Bone marrow (tissue), 2 donors: ENCODE results near the gene ERICH6.
"Not testable (repeated sequence)": the region's sequence is repeated elsewhere in the genome, so short reads cannot be mapped to it uniquely, and the experiment has no call there.

ENCODE experiments used
- DNase-seq, 2 donors: peaks; one replicate each; lab custom pipeline; 2025; lab: John Stamatoyannopoulos, UW

Gene ERICH6

DNA sequence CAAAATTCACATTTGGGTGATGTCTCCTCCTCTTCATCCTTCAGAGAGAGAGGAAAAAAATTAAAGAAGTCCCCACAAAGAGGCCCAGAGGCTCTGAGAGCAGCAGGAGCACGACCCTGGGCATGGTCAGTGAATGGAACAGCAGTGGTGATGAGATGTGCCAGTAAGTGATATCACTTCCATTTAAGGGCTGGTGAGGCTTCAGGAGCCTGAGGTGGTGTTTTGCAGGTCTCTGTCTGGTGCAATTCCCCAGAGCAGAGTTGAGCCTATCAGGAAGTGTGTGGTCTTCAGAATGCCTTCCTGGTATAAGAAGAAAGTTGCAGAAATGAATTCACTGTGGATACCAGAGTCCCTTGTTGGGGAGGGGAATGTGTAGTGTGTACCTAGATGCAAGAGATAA, 21.4 kb downstream of the ERICH6 start:
- peak in 1 of 2 donors; percentile 20 for DNase-seq

DNA sequence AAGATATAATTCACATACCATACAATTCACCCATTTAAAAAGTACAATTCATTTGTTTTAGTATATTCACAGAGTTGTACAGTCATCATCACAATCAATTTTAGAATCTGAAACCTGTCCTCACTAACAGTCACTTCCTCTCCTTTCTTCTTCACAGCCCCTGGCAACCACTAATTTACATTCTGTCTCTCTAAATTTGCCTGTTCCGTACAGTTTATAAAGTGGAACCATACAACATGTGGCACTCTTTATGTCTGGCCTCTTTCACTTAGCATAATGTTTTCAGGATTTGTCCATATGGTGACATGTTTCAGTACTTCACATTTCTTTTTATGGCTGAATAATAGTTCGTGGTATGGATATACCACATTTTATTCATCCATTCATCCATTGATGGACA, 22.7 kb downstream of the ERICH6 start:
- peak in 1 of 2 donors; percentile 69 for DNase-seq

GRCh38 chr3:150680562-150680961, 23.2 kb downstream of the ERICH6 start:
- no peak for DNase-seq

DNA sequence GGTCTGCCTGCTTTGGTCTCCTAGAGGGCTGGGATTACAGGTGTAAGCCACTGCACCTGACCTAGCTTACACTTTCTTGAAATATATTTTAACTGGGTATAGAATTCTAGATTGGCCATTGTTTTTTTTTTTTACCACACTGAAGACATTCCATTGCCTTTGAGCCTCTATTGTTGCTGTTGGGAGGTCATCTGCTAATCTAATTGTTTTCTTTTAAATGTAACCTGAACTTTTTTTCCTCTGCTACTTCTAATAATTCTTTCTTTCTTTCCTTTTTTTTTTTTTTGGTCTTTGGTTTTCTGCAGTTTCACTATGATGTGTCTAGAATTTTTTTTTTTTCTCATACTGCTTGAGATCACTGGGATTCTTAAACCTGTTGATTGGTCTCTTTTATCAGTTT, 28.1 kb downstream of the ERICH6 start:
- DNase-seq = no peak

DNA sequence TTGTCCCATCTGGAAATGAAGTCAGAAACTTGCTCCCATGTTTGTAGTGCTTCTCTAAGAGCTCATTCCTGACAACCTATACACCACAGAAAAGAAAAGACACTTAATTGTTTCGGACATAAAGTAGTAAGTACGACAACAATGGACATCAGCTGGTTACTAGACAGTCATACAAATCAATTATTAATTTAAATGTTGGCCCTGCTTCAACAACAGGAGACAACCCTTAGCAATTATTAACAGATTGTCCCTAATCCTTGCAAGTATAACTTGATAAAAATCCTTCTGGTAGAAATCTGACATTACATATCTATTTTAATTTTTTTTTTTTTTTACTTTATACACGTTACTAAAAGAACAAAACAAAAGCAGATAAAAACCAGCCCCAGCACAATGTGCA, 29.8 kb downstream of the ERICH6 start:
- DNase-seq = no peak

GRCh38 chr3:150666167-150666566, 37.6 kb downstream of the ERICH6 start:
- DNase-seq = no peak

DNA sequence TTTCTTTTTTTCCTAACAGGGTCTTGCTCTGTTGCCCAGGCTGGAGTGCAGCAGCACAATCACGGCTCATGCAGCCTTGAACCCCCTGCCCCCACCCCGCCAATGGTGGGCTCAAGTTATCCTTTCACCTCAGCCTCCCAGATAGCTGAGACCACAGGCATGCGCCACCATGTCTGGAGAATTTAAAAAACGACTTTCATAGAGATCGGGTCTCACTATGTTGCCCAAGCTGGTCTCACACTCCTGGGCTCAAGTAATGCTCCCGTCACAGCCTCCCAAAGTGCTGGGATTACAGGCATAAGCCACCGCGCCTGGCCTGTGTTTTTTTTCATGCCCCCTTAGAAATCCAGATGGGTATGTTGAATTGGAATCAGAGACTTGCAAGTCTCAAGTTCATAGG, 40.3 kb downstream of the ERICH6 start:
- DNase-seq = no peak

- no peak for DNase-seq
Measured at GRCh38 chr3:150662410-150663200, 41.1 kb downstream of the ERICH6 start.

GRCh38 chr3:150656316-150656715, 47.4 kb downstream of the ERICH6 start:
- no peak for DNase-seq

DNA sequence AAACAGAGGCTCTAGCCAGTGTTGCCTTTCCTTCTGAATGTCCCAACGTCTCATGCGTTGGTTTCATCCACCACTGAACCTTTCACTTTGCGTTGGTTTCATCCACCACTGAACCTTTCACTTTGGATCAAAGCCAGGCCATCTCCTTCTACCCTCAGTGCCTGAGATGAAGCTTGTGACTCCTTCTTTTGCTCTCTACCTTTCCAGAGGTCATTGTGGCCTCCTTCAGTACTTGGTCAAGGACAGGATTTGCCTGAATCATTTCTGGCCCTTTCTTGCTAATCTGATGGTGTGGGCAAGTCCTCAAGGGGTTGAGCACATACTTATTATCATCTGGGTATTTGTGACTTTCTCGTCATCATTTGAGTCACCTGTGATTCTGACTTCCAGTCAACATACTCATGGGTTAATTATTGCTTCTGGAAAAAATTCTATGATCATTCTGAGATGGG, 50.6 kb downstream of the ERICH6 start:
- DNase-seq = no peak

- DNase-seq = no peak
Measured at GRCh38 chr3:150640256-150640655, 63.5 kb downstream of the ERICH6 start.

- no peak for DNase-seq
Measured at GRCh38 chr3:150639262-150639661, 64.5 kb downstream of the ERICH6 start.

- no peak for DNase-seq
Measured at GRCh38 chr3:150636258-150636657, 67.5 kb downstream of the ERICH6 start.

GRCh38 chr3:150635526-150635925, 68.2 kb downstream of the ERICH6 start:
- peak in 1 of 2 donors; percentile 63 for DNase-seq

GRCh38 chr3:150635076-150635475, 68.6 kb downstream of the ERICH6 start:
- no peak for DNase-seq

GRCh38 chr3:150631515-150632221, 72.1 kb downstream of the ERICH6 start:
- DNase-seq = no peak

DNA sequence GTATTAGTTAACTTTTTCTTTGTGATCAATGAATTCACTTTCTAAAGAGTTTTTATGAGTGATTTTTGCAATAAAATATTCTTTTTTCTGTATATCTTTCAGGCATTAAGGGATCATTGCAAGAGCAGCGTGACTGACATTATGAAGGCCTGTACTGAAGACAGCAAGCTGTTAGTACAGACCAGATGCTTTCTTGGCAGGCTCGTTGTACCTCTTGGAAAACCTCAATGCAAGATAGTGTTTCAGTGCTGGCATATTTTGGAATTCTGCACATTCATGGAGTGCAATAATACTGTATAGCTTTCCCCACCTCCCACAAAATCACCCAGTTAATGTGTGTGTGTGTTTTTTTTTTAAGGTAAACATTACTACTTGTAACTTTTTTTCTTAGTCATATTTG, 76.2 kb downstream of the ERICH6 start:
- no peak for DNase-seq

DNA sequence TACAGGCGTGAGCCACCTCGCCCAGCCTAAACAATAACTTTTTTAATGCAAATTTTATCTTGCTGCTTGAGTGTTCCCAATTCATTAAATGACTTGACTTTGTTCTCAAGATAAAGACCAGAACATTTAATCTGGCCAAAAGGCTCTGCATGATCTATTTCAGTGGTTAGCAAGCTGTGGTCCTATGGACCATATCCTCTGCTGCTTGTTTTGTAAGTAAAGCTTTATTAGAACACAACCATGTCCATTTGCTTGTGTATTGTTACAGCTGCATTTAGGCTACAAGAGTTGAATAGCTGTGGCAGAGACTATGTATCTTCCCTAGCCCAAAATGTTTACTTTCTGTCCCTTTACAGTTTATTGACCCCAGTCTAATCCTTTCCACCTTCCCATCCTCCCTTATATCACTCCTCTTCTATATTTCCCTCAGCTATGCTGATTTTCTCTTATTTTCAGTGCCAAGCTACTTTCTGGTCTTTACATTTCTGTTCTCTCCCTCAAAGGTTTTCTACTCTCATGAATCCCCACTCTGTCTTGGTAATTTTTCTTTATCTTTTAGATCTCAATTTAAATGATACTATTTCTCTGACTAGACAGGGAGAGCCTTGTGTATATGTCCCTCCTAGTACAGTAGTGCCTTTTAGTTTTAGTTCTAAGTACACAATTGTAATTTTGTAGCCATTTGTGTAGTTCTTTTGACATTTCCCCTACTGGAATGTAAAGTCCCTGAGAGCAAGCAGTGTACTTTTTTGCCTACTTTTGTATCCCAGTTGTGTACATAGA, 77.4 kb downstream of the ERICH6 start:
- no peak for DNase-seq

DNA sequence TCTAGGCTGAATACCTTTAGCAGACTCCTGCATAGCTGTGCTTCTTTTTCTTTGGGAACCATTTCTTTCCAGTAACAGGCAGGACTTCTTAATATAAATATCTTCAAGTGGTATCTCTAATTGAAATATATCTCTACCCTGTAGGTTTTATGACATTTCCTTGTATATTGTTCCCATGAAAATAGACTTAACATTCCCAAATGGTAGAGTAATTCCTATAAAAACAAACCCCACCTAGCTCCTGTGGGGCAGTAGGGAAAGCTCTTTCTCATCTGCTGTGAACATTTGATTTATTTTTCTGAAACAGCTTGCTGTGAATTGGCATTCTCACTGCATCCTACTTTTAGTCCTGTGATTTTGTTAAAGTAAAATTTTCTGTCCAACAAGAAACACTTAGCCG, 79.8 kb downstream of the ERICH6 start:
- no peak for DNase-seq

GRCh38 chr3:150622955-150623354, 80.8 kb downstream of the ERICH6 start:
- not testable (repeated sequence) for DNase-seq

DNA sequence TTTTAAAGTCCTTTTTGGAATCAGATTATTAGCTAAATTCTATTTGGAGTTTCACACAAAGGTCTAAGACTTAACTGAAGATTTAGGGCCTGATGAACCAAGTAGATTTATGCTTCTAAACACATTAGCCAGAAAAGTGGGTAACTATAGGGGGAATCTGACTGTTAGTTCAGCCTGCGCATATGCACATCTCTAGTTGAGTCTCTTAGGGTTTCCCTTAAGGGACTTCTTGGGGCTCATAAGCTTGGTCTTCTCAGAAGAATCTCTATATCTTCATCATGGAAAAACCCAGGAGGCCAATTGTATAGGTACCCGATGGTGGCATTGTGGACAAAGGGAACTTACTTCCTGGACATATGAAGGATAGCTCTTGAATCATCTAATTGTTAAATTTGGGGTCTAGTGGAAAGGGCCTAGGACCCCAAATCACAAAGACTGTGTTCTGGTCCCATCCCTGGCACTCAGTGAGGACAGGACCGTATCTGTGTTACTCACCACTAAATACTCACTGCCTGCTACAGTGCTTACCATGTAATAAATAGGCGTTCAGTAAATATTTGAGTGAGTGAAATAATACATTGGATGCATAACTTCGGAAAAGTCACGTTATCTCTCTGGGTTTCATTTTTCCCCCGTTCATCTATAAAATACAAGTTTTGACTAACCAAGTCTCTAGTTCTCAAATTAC, 83.6 kb downstream of the ERICH6 start:
- no peak for DNase-seq
